NCI-H2196 treated with DMSO at 0.1 percent for 48 hours (cell line): ENCODE measurements around the gene MIB2.
"Not testable (repeated sequence)": the region's sequence is repeated elsewhere in the genome, so short reads cannot be mapped to it uniquely, and the experiment has no call there.

Experiments
- DNase-seq: peaks from one replicate; lab custom pipeline; 2025; ENCODE audit not compliant: unreplicated experiment; lab: John Stamatoyannopoulos, UW

The MIB2 gene

DNA sequence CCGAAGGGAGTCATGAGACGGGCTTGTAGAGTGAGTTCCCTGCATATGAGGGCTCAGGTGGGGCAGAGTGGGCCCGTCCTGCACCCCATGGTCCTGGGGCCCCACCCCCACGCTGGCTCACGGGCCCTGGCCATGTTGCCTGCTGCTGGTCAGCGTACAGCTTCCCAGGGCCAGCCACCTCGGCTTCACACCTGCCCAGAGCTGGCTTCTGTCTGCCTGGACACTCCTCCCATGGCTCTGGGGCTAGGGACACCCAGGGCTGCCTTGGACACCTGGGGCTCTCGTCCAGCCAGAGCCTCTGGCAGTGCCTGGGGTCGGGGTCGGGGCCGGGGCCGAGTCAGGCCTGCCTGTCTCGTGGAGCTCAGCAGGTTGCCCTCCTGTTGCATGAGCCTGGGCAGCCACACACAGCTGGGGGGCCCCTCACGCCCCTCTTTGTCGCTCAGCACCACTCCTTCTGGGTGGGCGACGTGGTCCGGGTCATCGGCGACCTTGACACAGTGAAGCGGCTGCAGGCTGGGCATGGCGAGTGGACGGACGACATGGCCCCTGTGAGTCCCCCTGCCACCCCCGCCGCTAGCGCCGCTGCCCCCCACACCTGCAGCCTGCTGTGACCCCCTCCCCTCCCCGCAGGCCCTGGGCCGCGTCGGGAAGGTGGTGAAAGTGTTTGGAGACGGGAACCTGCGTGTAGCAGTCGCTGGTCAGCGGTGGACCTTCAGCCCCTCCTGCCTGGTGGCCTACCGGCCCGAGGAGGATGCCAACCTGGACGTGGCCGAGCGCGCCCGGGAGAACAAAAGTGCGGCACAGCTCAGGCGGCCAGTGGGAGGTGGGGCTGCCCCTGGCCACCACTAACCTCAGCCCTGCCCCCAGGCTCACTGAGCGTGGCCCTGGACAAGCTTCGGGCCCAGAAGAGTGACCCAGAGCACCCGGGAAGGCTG, 11.2 kb downstream of the MIB2 start:
- no peak for DNase-seq

DNA sequence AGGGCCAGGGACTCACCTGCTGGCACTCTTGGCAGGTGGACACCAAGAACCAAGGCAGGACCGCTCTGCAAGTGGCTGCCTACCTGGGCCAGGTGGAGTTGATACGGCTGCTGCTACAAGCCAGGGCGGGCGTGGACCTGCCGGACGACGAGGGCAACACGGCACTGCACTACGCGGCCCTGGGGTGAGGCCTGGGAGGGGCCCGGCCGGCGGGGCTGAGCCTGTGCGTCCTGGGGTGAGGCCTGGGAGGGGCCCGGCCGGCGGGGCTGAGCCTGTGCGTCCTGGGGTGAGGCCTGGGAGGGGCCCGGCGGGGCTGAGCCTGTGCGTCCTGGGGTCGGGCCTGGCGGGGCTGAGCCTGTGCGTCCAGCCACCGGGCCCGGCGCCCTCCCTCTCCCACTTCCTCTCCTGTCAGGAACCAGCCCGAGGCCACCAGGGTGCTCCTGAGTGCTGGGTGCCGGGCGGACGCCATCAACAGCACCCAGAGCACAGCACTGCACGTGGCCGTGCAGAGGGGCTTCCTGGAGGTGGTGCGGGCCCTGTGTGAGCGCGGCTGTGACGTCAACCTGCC, 12.0 kb downstream of the MIB2 start:
- DNase-seq: no peak

DNA sequence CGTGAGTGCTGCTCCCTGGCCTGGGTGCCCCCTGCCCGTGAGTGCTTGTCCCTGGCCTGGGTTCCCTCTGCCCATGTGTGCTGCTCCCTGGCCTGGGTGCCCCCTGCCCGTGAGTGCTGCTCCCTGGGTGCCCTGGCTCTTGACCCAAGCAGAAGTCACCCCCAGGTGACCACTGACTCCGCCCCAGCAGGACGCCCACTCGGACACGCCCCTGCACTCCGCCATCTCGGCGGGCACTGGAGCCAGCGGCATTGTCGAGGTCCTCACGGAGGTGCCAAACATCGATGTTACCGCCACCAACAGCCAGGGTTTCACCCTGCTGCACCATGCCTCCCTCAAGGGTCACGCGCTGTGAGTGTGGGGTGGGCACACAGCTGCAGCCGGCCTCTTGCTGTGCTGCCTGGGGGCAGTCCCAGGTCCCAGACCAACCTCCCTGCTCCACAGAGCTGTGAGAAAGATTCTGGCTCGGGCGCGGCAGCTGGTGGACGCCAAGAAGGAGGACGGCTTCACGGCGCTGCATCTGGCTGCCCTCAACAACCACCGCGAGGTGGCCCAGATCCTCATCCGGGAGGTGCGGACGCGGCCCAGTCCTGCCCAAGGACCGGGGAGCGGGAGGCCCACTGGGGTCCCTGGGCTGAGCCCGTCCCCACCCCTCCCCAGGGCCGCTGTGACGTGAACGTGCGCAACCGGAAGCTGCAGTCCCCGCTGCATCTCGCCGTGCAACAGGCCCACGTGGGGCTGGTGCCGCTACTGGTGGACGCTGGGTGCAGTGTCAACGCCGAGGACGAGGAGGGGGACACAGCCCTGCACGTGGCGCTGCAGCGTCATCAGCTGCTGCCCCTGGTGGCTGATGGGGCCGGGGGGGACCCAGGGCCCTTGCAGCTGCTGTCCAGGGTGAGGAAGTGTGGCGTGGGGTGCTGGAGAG, 12.8 kb downstream of the MIB2 start:
- DNase-seq: no peak

DNA sequence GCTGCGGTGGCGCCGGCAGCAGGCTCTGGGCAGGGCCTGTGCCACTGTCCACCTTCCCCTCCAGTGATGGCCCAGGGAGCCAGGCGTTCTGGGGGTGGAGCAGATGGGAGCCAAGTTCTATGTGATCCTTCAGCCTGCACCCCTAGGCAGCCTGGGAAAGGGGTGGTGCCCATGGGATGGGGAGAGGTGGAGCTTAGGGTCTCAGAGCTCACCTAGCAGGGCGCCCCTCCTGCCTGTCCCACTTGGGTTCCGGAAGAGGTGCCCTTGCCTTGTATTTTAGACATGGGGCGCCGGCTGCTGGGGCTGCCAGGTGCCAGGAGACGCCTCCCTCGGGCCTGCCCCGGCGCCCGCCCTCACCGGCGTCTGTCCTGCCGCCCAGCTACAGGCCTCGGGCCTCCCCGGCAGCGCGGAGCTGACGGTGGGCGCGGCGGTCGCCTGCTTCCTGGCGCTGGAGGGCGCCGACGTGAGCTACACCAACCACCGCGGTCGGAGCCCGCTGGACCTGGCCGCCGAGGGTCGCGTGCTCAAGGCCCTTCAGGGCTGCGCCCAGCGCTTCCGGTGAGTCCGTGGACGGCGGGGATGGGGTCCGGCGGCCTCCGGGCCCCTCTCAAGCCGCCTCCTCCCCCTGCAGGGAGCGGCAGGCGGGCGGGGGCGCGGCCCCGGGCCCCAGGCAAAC, 13.6 kb downstream of the MIB2 start:
- DNase-seq: no peak

DNA sequence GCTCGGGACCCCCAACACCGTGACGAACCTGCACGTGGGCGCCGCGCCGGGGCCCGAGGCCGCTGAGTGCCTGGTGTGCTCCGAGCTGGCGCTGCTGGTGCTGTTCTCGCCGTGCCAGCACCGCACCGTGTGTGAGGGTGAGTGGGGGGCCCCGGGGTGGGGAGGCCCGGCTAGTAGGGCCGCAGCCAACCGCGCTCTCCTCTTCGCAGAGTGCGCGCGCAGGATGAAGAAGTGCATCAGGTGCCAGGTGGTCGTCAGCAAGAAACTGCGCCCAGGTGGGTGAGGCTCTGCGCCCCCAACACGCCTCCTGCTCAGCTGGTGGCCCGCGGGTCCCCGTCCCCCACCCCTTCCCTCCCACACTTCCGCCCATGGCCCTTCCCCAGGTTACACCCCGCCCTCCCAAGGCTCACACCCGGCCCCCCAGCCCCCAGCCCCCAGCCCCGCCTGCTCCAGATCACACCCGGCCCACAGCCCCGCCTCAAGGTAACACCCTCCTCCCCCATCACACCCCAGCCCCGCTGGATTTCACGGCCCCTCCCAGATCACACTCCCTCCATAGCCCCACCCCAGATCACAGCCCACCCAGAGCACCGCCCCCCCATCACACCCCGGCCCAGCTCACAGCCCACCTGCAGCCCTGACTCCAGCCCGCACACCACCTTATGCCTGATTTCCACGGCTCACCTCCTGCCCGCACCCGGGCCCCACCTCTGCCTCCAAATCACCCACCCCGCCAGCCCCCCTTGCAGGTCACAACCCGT, 14.3 kb downstream of the MIB2 start:
- DNase-seq: no peak

DNA sequence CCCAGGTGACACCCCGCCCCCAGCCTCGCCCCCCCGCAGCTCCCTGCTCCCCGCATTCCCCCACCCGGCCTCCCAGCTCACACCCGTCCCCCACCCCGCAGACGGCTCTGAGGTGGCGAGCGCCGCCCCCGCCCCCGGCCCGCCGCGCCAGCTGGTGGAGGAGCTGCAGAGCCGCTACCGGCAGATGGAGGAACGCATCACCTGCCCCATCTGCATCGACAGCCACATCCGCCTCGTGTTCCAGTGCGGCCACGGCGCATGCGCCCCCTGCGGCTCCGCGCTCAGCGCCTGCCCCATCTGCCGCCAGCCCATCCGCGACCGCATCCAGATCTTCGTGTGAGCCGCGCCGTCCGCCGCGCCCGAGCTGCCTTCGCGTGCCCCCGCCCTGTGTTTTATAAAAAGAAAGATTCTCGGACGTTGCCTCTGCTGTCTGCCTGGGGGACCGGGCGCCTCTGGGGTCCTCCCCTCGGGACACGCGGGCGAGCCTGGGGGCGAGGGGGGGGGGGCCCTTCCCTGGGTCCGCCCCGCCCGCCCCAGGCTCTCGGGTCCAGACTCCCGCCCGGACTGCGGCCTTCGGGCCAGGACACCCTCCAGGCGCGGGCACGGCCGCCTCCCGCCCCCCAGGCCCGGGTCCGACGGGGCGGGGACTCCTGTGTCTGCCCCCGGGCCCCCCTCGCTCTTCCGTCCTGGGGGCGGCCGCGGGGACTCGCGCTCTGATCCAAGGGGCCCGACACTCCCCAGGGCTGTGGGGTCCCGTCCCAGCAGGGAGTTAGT, 15.1 kb downstream of the MIB2 start:
- peak; percentile 88 for DNase-seq

DNA sequence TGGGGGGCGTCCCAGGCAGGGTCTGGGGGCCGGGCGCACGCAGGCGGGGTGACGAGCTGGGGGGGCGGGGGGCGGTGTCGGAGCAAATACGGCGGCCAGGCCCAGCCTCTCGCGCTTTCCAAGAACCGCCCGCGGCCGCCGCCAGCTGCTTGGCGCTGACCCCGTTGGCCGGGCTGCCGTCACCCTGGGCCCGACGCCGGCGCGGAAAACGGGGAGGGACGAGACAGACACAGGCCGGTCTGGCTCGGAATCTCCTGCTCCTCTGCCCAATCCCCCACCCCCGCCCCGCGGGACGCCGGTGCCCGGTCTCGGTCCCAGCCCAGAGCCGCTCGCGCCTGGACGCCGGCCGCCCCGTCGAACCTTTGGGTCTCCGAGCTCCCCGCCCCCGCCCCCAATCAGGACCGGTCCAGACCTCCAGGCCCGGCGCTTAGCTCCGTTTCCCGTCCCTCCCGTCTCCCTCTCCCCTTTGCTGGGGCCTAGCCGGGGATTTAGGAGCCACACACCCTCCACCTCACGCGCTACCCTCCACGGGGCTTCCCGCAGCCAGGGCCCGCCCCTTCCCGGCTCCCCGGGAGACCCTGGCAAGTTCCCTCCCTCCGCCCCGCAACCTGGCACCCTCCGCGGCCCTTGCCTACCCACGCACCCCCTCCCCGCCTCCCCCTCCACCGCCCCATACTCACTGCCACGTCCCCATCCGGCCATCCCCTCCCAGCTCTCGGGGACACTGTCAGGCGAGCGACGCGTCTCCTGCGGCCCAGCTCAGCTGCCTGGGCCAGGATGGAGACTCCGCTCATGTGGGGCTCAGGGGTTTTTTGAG, 15.9 kb downstream of the MIB2 start:
- peak; percentile 31 for DNase-seq

DNA sequence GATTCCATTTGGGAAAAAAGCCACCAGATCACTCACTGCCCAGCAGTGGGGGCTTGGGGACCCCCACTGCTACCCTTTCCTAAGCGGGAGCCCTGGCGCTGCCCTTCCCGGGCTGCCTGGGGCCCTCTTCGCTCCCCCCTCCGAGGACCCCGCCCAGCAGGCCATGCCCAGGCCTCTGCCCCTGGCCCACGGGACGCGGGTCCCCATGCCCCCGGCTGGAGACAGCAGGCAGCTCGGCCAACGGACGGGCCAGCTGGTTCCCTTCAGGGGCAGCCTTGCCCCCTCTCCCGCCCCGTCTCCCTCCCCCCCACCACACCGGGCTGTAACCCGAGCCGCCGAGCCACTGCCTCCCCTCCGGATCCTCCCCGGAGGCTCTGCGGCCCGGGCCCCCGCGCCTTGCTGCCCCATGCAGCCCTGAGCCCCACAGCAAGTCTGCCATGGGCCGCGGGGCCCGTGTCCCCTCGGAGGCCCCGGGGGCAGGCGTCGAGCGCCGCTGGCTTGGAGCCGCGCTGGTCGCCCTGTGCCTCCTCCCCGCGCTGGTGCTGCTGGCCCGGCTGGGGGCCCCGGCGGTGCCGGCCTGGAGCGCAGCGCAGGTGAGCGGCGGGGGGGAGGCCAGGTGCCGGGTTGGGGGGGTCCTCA, 16.6 kb downstream of the MIB2 start, which contains the start of gene MMP23B:
Gene MMP23B, plus strand, starts transcription at position 392 of the 639 bp plus-strand sequence. Its CDS starts 46 bp downstream, at position 438.
- DNase-seq: no peak

DNA sequence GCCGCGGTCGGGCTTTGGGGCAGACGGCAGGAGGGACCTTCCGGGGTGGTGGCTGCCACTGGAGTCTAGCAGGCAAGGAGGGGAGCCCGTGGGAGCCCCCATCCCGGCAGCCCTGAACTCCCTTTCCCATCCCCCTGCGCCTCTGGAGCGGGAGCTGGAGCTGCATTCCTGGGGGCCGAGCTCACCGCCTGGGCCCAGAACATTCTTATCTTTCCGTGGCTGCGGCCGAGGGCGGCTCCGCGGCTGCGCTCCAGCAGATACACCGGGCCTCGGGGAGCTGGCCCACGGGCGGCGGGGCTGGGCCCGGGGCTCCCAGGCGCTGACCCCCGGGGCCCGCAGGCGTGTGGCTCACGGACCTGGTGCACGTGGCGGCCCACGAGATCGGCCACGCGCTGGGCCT, 18.1 kb downstream of the MIB2 start:
- not testable (repeated sequence) for DNase-seq

DNA sequence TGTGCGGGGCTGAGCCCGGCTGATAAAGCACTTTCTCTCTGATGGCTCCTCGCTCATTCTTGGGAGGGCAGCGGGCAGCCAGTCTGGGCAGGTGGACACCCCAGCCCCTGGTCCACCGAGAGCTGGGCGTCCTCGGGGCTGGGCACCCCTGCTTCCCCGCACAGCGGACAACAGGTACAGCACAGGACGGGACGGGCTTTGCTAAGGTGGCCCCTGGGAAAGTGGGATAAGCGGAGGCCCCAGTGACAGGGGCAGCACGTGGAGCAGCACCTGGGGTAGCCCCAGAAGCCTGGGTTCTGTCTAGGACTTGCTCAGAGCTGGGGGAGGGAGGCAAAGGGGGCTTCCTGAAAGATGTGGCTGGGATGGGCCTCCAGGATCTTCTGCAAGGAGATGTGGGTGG, 19.3 kb downstream of the MIB2 start:
- not testable (repeated sequence) for DNase-seq

DNA sequence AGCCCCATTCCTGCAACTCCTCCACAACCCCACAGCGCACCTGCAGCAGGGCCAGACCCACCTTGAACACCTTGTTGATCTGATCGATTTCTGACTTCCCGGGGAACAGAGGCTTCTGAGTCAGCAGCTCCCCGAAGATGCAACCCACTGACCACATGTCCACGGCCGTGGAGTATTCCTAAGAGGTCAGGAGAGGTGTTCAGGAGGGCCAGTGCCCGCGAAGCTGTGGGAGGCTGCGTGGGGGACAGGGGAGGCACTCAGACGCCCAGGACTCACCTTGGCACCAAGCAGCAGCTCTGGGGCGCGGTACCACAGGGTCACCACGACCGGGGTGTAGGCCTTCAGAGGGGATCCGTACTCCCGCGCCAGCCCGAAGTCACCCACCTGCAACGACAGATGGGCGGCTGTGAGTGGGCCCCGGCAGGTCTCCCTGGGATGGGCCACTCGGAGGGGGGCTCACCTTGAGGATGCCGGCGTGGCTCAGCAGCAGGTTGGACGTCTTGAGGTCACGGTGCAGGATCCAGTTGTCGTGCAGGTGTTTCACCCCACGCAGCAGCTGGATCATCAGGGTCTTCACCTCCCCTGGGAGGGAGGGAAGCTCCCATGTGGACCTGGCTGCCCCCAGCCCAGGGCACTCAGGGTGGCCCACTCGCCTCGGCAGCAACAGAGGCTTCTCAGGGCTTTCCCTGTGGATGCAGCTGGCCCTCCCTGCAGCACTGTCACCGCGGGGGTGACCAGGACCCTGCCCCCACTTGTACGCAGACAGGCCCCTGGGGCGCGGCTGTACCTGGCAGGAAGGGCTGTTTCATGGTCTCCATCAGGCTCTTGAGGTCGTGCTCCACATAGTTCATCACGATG, 21.6 kb downstream of the MIB2 start:
- DNase-seq: not testable (repeated sequence)

DNA sequence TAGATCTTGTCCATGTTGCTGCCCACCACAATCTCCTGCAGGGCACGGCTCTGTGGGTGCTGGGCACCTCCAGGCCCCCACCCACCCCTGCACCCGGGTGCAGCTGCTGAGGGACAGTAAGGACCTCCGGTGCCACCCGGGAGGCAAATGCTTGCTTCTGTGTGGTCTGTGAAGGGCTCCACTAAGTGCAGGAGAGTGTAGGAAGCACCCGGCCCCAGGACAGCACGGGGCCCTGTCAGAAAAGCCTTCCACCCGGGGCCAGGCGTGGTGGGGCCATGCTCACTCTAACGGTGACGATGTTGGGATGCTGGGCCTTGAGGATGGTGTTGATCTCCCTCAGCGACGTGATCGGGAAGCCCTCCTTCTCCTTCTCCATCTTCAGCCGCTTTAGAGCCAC, 22.2 kb downstream of the MIB2 start:
- not testable (repeated sequence) for DNase-seq

DNA sequence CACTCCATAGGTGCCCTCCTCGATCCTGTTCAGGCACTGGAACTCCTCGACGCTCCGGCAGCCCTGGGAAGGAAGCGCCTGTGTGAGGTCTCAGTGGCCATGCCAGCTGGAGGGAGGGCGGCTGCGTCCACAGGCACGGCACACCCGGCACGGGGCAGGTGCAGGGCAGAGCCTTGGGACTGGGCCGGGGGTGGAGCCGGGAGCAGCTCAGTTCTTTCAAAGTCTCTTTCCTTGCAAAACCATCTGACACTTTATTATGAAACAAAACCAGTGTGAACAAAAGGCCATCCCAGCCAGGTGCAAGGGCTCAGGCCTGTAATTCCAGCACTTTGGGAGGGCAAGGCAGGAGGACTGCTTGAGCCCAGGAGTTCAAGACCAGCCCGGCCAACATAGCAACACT, 23.2 kb downstream of the MIB2 start:
- not testable (repeated sequence) for DNase-seq

DNA sequence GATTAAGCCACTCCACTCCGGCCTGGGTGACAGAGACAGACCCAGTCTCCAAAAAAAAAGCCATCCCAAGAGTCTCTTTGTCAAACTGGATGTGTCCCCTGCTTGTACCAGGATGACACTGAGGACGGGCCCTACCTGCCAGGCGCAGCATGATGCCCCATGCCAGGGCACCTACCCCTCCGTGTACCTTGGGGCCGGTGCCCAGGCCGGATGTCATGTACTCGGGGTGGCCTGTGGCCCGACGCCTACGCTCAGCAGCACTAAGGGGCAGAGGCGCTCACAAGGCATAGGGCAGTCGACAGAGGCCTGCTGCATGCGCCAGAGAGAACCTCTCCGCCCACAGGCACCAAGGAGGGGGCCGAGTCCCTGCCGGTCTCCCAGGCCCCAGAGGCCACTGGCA, 24.1 kb downstream of the MIB2 start:
- not testable (repeated sequence) for DNase-seq

DNA sequence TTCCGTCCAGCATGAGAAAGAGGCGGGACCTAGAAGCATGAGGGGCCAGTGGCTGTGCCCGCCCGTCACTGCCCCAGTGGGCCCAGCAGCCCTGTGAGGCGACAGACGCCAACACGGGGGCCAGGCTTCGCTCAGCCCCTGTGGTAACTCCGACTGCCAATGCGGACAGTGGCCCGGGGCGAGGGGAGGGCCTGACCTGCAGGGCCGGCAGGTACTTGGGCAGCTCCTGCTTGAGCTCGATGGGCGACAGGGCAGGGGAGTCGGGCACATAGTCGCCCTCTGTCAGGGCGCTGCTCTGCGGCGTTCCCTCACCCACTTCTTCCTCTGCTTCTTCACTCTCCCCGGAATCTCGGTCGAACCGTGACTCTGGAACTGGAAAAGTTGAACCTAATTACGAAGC, 24.8 kb downstream of the MIB2 start:
- not testable (repeated sequence) for DNase-seq

DNA sequence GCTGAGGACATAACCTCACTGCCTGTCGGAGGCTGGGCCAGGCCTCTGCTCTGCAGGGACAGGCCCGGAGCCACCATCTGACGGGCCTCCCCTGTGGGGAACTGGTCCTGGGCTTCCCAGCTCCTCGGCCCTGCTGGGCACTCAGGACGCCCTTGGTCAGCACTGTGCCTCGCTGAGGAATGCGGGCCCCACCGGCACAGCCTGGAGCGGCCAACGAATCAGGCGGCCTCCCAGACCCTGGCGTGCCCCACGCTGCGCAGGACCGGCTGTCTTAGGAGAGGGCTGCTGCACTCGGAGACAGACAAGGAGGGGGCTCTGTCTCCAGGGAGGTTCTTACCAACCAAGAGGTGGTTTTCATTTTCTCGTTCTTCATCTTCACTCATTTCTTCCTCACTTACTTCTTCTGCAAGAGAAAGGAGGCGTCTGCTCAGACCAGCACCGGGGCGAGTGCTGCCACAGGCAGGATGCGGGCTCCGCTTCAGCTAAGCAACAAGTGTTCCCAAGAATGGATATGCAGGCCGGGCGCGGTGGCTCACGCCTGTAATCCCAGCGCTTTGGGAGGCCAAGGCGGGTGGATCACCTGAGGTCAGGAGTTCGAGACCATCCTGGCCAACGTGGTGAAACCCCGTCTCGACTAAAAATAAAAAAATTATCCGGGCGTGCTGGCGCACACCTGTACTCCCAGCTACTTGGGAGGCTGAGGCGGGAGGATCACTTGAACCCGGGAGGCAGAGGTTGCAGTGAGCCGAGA, 25.6 kb downstream of the MIB2 start:
- not testable (repeated sequence) for DNase-seq
